ENCODE data around the gene MUL1.

MUL1 gene

DNA sequence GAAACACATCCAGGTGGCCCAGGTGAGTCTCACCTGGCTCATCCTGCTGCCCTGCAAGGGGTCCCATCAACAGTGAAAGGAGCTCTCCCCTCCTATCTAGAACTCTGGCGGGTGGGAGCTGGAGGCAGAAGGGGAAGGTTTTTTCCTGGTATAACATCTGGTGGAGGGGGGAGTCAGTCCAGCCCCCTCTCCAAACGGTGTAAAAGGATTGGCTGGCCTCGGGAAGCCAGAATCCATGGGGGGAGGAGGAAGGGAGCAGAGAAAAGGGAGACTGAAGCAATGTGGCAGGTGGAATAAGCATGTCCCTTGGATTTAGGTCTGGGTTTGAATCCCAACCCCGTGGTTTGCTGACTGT is 20.7 kb downstream of the MUL1 start:
- in situ Hi-C loops (cut with MboI; ENCODE audit: low sequenced_read_pairs) = loop anchor here (25.0 kb wide), 1 partner anchor 275 kb away; no protein-coding TSS in a partner anchor

DNA sequence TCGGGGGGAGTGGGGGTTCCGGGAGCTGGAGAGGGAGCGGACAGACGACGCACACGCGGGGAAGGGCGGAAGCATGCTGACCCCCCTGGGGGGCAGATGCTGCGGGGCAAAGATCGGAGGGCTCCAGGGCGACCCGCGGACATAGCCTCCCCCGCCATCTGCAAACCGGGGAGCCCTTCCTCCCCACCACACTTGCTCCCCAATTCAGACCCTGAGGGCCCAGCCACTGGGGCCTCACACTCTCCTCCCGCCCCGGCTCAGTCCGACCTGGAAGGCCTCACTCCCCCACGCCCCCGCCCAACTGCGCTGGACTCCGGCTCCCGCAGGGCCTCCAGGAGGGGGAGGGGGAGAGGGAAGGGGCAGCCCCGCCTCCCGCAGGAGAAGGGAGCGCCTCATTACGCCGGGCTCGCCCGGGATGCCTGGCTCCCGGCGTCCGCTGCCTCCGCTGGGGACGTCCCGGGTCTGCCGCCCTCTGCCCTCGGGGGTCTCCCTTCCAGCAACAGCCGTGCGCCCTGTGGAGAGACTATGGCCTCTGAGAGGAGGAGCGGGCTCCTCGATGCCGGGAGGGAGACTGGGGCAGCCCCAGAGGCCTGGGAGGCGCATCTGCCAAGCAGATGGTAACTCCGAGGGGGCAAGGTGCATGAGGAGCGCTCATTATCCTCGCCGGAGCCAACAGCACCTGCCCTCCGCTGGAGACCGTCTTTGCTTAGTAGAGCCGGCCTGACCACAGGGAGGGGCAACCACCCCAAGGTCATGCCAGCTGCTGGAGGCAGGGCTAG is 21.3 kb downstream of the MUL1 start:
- in situ Hi-C loops (cut with MboI; ENCODE audit: low sequenced_read_pairs) = loop anchor here (25.0 kb wide), 1 partner anchor 274 kb away; no protein-coding TSS in a partner anchor

DNA sequence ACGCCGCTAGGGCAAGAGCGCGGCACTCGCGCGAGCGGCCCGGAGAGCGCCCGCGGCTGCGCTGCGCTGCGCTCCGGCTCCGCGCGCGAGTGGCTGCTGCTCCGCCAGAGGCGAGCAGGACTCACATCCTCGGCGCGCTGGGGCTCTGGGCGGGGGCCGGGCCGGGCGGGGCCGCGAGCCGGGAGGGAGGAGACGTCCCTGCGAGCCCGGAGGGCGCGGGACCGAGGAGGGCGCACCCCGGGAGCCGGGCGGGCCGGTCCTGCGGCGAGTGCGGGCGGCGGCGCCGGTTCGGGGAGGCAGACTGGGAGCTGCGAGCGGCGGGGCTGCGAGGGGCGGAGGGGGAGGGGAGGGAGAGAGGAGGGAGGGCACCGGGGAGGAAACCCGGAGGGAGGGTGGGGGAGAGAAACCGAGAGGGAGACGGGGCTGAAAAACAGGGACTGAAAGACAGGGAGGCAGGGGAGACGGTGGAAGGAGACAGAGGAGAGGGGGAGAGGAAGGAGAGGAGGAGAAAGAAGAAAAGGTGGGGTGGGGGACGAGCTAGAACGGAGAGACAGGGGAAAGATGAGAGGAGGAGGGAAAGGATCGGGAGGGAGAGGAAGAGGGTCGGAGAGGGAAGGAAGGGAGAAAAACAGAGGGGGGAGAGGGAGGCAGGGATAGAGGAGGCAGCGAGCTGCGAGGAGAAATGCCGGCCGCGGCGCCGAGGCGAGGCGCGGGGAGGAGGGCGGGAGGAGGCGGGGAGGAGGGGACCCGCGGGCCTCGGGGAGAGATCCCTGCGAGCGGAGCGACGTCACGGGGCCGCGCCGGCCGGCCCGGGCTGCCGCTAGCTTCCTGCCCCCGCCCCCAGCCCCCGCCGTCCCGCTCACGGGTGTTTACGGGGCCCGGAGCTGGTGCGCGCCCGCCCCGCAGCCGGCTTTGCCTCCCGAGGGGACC is 22.2 kb downstream of the MUL1 start, which contains the start of gene CAMK2N1:
Gene CAMK2N1, minus strand, starts transcription at position 684 of the 930 bp plus-strand sequence. CDS start 831 bp downstream, outside the sequence.
- in situ Hi-C loops (cut with MboI; ENCODE audit: low sequenced_read_pairs) = loop anchor here (25.0 kb wide), 1 partner anchor 273 kb away; no protein-coding TSS in a partner anchor

DNA sequence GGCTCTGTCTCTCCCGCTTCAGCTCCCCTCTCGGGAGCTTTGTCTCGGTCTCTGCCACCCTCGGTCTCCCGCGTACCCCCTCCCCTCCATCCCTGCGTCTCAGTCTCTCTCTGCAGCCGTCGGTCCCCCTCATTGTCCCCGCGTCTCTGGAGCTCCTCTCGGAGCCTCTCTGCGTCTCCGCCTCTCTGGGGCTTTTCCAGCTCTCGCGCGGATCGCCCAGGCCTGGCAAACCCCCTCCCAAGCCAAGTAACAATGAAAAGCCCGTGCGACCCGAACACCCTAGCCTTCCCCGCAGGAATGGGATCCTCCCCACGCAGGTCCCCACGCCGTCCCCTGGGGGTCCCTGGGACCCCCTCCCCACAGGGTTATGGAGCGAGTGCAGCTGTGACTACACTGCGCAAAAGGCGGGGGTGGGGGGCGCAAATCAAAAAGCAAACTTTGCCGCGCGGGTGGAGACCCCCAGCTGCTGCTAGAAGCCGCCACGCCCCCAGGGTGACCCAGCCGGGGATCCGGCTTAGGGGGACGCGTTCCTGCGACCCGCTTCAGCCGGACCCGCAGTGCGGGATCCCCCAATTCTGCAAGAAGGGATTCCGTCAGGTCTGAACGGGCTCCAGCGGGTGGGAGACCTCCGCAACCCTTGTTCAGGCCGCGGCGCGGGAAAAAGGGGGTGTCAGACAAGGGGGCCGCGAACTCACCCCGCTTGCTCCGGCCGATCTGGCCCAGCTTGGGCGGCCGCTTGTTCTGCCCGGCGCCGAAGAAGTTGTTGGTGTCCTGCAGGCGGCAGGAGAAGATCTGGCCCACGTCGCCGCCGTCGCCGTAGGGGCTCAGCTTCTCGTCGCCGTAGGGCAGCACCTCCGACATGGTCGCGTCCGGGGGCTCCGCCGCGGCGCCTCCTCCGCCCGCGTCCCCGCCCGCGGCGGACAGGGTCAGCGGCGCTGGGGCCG is 23.2 kb downstream of the MUL1 start:
- in situ Hi-C loops (cut with MboI; ENCODE audit: low sequenced_read_pairs) = loop anchor here (25.0 kb wide), 1 partner anchor 272 kb away; no protein-coding TSS in a partner anchor

DNA sequence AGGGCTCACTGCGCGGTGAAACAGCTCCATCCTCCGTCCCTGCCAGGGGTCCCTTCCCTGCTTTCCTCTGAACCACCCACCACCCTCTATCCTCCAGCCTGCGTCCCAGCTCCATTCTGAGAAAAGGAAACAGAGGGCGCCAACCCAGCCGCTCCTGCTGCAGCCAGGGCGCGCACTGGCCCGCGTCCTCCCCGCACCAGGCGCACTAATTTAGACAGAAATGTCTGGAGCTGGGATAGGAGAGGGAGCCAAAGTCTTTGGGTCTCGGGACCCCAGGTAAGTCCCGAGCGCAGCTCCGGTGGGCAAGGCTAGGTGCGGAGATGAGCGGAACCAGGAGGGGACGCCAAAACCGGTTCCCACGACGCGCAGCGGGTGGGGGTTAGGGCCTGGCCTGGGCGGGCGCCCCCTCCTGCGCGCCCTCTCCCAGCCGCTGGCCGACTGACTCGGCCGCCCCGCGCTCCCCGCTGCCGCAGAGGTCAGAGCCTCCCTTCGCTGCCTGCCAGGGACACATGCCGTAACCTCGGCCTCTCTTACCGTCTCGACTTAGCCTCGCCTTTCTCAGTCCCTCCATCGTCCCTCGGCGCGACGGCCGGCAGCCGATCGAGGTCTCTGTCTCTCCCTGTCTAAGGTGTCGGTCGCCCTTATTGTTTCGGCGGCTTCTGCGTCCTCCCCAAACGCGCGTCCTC is 24.0 kb downstream of the MUL1 start:
- in situ Hi-C loops (cut with MboI; ENCODE audit: low sequenced_read_pairs) = loop anchor here (25.0 kb wide), 1 partner anchor 272 kb away; no protein-coding TSS in a partner anchor

DNA sequence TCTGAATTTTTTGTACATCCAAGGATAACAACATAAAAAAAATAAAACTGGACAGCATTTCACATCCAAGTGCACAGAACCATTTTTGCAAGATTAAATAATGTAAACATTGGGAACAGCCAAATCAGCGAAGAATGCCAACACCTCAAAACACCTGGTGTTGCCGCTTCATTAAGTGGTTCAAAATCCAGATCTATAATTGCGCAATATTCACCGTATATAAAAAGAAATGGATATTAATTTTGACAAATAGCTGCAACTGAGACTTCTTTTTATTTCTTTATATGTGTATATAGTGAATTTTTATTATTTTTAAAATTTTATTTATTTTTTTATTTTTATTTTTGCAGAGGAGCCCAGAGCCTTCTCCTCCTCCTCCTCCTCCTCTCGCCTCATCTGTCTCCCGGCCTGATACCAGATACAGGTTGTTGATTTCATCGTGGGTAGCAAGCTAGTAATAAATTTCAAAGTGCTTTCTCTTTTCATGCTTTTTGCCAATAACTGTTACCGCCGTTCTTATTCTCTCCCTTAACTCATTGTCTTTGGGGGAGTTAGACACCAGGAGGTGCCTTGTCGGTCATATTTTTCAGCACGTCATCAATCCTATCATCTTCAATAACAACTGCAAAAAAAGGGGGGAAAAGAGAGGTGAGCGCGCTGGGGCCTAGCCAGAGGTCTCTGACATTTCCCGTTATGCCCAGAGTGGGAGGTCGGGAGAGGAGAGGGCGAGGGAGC is 24.7 kb downstream of the MUL1 start:
- in situ Hi-C loops (cut with MboI; ENCODE audit: low sequenced_read_pairs) = loop anchor here (25.0 kb wide), 1 partner anchor 271 kb away; no protein-coding TSS in a partner anchor

- in situ Hi-C loops (cut with MboI; ENCODE audit: low sequenced_read_pairs) = loop anchor here (25.0 kb wide), 1 partner anchor 270 kb away; no protein-coding TSS in a partner anchor
Observed at GRCh38 chr1:20481643-20482498, 26.1 kb downstream of the MUL1 start.

- in situ Hi-C loops (cut with MboI; ENCODE audit: low sequenced_read_pairs) = loop anchor here (25.0 kb wide), 1 partner anchor 269 kb away; no protein-coding TSS in a partner anchor
Observed at GRCh38 chr1:20480951-20481617, 26.9 kb downstream of the MUL1 start.

- in situ Hi-C loops (cut with MboI; ENCODE audit: low sequenced_read_pairs) = loop anchor here (25.0 kb wide), 1 partner anchor 268 kb away; no protein-coding TSS in a partner anchor
Observed at GRCh38 chr1:20480243-20480944, 27.6 kb downstream of the MUL1 start.

DNA sequence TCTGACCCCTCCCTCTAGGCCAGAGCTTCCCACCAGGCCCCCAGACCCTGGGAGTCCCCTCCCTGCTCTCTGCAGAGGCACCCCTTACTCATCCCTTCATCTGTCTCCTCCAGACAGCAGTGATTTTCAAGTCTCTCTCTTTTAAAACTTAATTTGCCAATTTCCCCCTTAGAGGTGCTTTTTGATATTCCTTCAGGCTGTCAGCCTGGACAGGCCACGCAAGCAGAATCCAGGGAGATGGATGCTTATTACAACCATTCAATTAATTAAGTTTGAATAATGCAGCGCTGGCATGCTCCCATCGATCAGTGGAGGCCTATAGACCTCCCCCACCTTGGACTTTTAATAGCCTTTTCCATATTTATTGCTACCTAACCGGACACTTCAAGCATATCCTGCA is 28.1 kb downstream of the MUL1 start:
- in situ Hi-C loops (cut with MboI; ENCODE audit: low sequenced_read_pairs) = loop anchor here (25.0 kb wide), 1 partner anchor 268 kb away; no protein-coding TSS in a partner anchor

DNA sequence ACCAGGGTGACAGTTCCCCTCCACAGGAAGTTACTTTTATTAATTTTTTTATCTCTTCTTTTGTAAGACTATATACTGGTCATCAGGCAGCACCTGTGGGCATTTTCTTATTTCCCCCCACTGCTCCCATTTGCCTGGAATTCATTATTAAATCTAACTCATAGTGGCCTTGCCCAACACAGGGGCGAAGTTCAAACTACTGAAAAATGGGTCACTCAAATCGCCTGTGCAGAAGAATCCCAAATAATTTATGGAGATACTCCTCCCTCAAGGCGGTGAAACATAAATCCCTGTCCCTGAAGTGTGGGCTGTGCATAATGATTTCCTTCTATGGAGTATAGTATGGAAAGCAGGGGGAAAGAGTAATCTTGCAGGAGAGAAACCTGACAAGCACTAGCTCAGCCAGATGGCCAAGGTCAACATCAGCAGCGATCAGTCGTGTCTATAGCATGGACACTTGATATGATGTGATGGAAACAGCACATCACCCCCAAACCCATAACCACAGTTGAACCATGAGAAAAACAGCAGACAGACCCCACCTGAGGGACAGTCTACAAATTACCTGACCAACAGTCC is 29.8 kb downstream of the MUL1 start:
- in situ Hi-C loops (cut with MboI; ENCODE audit: low sequenced_read_pairs) = loop anchor here (25.0 kb wide), 1 partner anchor 266 kb away; no protein-coding TSS in a partner anchor

DNA sequence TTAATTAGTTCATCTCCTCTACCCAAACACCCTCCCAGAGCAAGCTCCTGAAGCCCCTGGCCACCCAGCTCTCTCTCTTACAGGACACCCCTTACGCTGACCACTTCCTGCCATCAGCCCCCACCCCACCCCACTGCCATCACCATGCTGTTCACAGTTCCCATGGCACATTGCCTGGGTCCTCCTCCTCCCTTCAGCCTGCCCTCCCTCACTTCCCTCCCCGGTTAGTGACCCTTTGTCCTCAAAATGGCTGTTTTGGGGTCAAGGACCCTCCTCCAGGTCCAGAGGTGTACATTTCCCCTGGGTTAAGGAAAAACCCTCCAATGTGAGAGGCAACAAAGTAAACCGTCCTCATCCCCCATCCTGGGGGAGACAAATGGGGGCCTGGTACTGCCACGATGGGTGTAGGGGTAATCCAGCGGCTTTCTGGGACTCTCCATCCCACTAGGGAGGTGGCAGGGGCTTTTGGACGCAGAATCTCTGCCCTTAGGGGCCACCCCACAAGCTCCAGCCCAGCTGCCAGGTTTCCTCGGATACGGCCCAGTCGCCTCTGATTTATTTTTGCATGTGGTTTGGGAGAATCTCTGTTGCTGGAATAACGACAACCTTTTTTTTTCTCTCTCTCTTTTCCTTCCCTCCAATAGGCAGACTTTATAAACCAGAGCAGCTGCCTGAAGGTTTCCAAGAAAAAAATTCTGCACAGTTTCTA is 30.4 kb downstream of the MUL1 start:
- in situ Hi-C loops (cut with MboI; ENCODE audit: low sequenced_read_pairs) = loop anchor here (25.0 kb wide), 1 partner anchor 265 kb away; no protein-coding TSS in a partner anchor

GRCh38 chr1:20476265-20477038 is 31.5 kb downstream of the MUL1 start:
- in situ Hi-C loops (cut with MboI; ENCODE audit: low sequenced_read_pairs) = loop anchor here (25.0 kb wide), 1 partner anchor 264 kb away; no protein-coding TSS in a partner anchor

GRCh38 chr1:20474996-20475395 is 33.0 kb downstream of the MUL1 start:
- in situ Hi-C loops (cut with MboI; ENCODE audit: low sequenced_read_pairs) = loop anchor here (25.0 kb wide), 1 partner anchor 263 kb away; no protein-coding TSS in a partner anchor
